ENCODE data around the gene BAIAP2L2. TPM values are rescaled to one million over a fixed set of nuclear protein-coding genes. Genes with fewer than 3 reads are reported as not detected.

BAIAP2L2 gene
- total RNA-seq, 1 donor from 2014 or later: 1.6 TPM

DNA sequence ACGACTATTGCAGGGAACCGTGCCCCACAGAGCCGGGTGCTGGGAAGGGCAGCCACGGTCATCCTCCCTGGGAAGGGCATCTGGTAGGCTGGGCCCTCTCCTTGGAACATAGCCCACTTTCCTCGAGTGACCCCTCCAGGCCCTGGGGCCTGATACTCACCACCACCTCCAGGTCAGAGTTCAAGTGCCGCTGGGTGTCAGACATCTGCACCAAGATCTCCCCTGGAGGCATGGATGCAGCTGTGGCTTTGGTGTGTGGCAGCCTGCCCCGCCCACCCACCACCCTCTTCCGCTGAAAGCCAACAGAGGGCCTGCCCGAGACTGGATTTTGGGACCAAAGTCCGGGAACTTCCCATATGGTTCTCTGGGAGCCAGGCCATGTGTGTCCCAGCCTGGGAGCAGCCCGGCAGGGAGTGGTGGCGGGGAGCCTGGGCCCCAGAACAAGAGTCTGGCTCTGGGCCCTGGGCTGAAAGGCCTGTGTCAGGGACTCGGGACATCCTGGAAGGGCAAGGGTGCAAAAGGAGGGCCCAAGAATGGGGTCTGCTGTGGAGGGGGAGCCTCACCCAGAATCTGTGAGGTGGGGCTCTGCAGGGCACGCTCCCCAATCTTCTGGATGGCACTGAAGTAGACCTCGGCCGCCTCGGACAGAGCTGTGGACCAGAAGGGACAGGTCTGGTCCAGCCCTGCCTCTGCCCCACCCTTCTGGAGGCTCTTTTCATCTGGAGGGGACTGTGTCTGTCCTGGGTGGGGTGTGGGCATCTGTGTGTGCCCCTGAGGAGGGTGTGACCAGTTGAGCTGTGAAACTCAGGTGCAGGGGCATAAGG, 2.6 kb downstream of the BAIAP2L2 start:
- no peaks in the 10 kb centered on the region for H3K27me3 Mint-ChIP-seq (ENCODE audit: low read depth)
- H3K4me1 Mint-ChIP-seq: no peaks in the 10 kb centered on the region
- H3K36me3 Mint-ChIP-seq: peaks cover 3% of the 10 kb centered on the region
- no peak for DNase-seq (ENCODE audit: low spot score in 2 of 2, unreplicated experiment in 2 of 2)
- H3K4me3 Mint-ChIP-seq: no peak overlapping the region
- H3K9me3 Mint-ChIP-seq: no peaks in the 10 kb centered on the region
- no peak overlapping the region for H3K27ac Mint-ChIP-seq
- TF ChIP-seq, protein P1, sequence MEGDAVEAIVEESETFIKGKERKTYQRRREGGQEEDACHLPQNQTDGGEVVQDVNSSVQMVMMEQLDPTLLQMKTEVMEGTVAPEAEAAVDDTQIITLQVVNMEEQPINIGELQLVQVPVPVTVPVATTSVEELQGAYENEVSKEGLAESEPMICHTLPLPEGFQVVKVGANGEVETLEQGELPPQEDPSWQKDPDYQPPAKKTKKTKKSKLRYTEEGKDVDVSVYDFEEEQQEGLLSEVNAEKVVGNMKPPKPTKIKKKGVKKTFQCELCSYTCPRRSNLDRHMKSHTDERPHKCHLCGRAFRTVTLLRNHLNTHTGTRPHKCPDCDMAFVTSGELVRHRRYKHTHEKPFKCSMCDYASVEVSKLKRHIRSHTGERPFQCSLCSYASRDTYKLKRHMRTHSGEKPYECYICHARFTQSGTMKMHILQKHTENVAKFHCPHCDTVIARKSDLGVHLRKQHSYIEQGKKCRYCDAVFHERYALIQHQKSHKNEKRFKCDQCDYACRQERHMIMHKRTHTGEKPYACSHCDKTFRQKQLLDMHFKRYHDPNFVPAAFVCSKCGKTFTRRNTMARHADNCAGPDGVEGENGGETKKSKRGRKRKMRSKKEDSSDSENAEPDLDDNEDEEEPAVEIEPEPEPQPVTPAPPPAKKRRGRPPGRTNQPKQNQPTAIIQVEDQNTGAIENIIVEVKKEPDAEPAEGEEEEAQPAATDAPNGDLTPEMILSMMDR (IDR thresholded peaks at IDR 0.05; ENCODE audit: unreplicated experiment): no peak

DNA sequence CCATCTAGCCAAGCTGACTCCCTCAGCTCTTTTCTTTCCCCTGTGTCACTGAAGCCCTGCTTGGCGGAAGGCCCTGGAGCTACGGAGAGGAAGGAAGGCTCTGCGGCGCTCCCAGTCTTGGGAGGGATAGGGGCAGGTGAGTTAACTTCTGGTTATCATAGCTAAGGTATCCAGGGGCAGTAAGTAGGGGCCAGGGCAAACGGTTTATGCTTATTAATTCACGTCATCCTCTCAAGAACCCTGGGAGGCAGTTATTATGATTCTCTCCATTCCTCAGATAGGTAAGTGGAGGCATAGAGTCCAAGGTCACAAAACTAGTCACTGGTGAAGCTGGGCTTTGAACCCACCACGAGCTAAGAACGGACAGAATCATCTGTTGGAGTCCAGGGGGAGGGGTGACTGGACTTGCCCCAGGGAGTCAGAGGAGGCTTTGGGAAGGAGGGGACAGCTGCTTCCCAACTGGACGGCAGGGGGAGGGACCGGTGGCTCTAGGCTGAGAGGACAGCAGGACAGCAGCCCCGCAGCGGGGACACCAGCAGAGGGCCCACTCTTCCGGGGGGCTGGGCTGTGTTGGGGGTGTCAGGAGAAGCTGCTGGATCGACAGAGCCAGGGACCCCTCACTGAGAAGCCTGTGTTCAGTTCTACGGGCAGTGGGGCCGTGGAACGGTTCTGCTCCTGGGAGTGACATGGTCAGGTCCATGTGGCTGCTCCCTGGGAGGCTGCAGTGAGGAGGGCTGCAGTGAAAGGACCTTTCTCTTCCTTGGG, 3.5 kb downstream of the BAIAP2L2 start:
- H3K9me3 Mint-ChIP-seq: no peaks in the 10 kb centered on the region
- no peak for DNase-seq (ENCODE audit: low spot score in 2 of 2, unreplicated experiment in 2 of 2)
- no peak overlapping the region for H3K27ac Mint-ChIP-seq
- TF ChIP-seq, protein P1 (IDR thresholded peaks at IDR 0.05; ENCODE audit: unreplicated experiment): no peak
- no peaks in the 10 kb centered on the region for H3K4me1 Mint-ChIP-seq
- no peaks in the 10 kb centered on the region for H3K27me3 Mint-ChIP-seq (ENCODE audit: low read depth)
- H3K4me3 Mint-ChIP-seq: no peak overlapping the region
- peaks cover 1% of the 10 kb centered on the region for H3K36me3 Mint-ChIP-seq

DNA sequence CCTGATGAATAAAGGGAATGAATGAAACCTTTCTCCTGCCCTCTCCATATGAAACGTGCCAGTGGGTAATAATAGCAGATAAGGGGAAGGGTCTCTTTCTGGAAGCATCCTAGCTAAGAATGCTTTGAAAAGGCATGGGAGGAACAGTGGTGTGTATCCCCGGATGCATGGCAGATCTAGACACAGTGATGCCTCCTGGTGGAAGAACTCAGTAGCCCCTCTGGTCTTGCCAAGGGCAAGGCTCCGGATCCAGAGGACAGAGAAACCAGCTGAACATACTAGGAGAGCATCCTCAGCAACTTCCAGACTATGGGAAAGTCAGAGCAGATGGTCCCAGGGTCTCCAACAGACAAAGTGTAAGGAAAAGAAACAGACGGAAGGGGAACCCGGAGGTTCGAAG, 6.4 kb downstream of the BAIAP2L2 start:
- no peak overlapping the region for H3K4me3 Mint-ChIP-seq
- H3K36me3 Mint-ChIP-seq: peaks cover 1% of the 10 kb centered on the region
- DNase-seq (ENCODE audit: low spot score in 2 of 2, unreplicated experiment in 2 of 2): no peak
- H3K27ac Mint-ChIP-seq: no peak overlapping the region
- H3K4me1 Mint-ChIP-seq: no peaks in the 10 kb centered on the region
- H3K9me3 Mint-ChIP-seq: no peaks in the 10 kb centered on the region
- H3K27me3 Mint-ChIP-seq (ENCODE audit: low read depth): no peaks in the 10 kb centered on the region
- TF ChIP-seq, protein P1 (IDR thresholded peaks at IDR 0.05; ENCODE audit: unreplicated experiment): no peak

DNA sequence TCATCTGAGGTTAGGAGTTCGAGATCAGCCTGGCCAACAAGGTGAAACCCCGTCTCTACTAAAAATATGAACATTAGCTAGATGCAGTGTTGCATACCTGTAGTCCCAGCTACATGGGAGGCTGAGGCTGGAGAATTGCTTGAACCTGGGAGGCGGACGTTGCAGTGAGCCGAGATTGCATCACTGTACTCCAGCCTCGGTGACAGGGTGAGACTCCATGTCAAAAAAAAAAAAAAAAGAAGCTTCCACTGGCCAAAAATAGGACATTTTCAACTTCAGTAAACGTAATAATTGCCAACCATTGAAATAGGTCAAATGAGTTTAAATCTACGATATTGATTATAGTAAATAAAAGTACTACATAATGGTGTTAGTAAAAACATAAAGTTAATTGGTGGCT, 6.8 kb downstream of the BAIAP2L2 start:
- Mint-ChIP-seq H3K4me3 (no peak overlapping the region), H3K27me3 (ENCODE audit: low read depth) (no peaks in the 10 kb centered on the region), H3K4me1 (peaks cover 2% of the 10 kb centered on the region), H3K9me3 (no peaks in the 10 kb centered on the region), H3K36me3 (peaks cover 1% of the 10 kb centered on the region), H3K27ac (no peak overlapping the region)
- TF ChIP-seq, protein P1 (IDR thresholded peaks at IDR 0.05; ENCODE audit: unreplicated experiment): no peak
- no peak for DNase-seq (ENCODE audit: low spot score in 2 of 2, unreplicated experiment in 2 of 2)

DNA sequence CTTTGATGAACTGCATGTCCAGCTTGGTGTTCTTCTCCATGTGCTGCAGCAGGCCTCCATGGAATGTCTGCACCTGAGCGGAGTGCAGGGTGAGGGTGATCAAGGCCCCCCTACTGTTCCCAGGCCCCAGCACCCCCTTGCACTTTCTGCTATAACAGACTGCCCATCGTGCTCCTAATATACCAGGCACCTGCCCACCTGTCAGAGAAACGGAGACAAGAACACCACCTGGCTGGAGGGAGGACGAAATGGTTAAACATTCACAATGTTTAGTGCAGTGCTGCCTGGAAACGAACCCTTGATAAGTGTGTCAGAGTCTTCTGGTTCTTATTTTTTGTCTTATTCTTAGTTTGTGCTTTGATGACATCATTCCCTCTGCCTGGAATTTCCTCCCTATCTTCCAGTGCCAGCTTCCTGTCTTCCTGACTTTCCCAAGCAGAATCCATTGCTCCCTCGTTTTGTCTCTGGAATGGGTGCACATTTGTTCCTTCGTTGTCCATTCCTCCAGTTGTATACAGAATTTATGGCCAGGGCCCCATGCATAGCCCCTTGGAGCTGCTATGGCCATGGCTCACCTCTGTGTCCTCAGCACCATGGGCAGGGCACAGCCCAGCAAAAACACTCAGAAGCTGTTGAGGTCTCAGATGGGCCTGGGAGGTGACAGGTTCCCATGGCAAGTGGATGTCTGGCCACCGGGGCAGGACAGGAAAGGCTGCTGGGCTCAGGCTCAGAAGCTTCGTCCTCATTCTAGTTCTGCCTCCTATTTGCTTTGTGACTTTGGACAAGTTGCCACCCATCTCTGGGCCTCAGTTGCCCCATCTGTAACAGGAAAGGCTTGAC, 11.9 kb downstream of the BAIAP2L2 start:
- H3K4me3 Mint-ChIP-seq: no peak overlapping the region
- H3K27me3 Mint-ChIP-seq (ENCODE audit: low read depth): no peaks in the 10 kb centered on the region
- DNase-seq (ENCODE audit: low spot score in 2 of 2, unreplicated experiment in 2 of 2): no peak
- H3K36me3 Mint-ChIP-seq: peaks cover 4% of the 10 kb centered on the region
- peak overlapping the region; percentile 32 for H3K27ac Mint-ChIP-seq
- peaks cover 16% of the 10 kb centered on the region for H3K4me1 Mint-ChIP-seq
- no peaks in the 10 kb centered on the region for H3K9me3 Mint-ChIP-seq
- TF ChIP-seq, protein P1 (IDR thresholded peaks at IDR 0.05; ENCODE audit: unreplicated experiment): no peak

Measured in mesothelial cell of epicardium (in vitro differentiated cells).